ENCODE measurements around the gene ATP13A2. TPM values are rescaled to one million over a fixed set of nuclear protein-coding genes. Genes with fewer than 3 reads are reported as not detected.

The ATP13A2 gene
- total RNA-seq, 4 donors from 2014 or later: 17.9 to 37.0 (median 26.8) TPM

GRCh38 chr1:17045634-17046333 lies 34.1 kb upstream of the ATP13A2 start:
- intact Hi-C loops (cut with DNase I; ENCODE audit: low total_unique reads) (loop anchor here (1.0 kb wide), 1 partner anchor 94 kb away; no protein-coding TSS in a partner anchor), in situ Hi-C loops (cut with MboI; ENCODE audit: low sequenced_read_pairs in 4 of 4) (loop anchor here in 3 of 4 donors (5.0 to 10.0 kb wide), 2 partner anchors 83 to 91 kb away; no protein-coding TSS in a partner anchor)
- Histone ChIP-seq H3K4me1 (peaks cover 9 to 24% of the 10 kb centered on the region in 2 donors), H3K4me3 (peak overlapping the region in 2 of 4 donors; percentile 1 to 12), H3K36me3 (peaks cover 0 to 44% of the 10 kb centered on the region in 2 donors), H3K27me3 (no peaks in the 10 kb centered on the region), H3K27ac (peak overlapping the region; percentile 24 to 62 (median 33)), H3K9me3 (no peaks in the 10 kb centered on the region)
- DNase-seq (no peak), ATAC-seq (peak; percentile 62 to 65)
- TF ChIP-seq CTCF (IDR thresholded peaks at IDR 0.05 in 4 of 5, conservative IDR thresholded peaks at IDR 0.05 in 1 of 5): peak; percentile 54 to 82 (median 67)
- TF ChIP-seq POLR2A (IDR thresholded peaks at IDR 0.05): no peak

GRCh38 chr1:17045150-17045549 lies 33.4 kb upstream of the ATP13A2 start:
- Histone ChIP-seq H3K27ac (peak overlapping the region in 3 of 4 donors; percentile 26 to 62 (median 40)), H3K4me1 (peaks cover 9 to 24% of the 10 kb centered on the region in 2 donors), H3K4me3 (peak overlapping the region in 1 of 4 donors; percentile 1), H3K9me3 (no peaks in the 10 kb centered on the region), H3K27me3 (no peaks in the 10 kb centered on the region), H3K36me3 (peaks cover 0 to 47% of the 10 kb centered on the region in 2 donors)
- in situ Hi-C loops (cut with MboI; ENCODE audit: low sequenced_read_pairs in 4 of 4): loop anchor here in 3 of 4 donors (5.0 to 10.0 kb wide), 2 partner anchors 83 to 90 kb away; no protein-coding TSS in a partner anchor
- TF ChIP-seq CTCF (IDR thresholded peaks at IDR 0.05 in 4 of 5, conservative IDR thresholded peaks at IDR 0.05 in 1 of 5) (no peak), POLR2A (IDR thresholded peaks at IDR 0.05) (no peak)
- intact Hi-C loops (cut with DNase I; ENCODE audit: low total_unique reads): no loop called here
- DNase-seq (no peak), ATAC-seq (no peak)

DNA sequence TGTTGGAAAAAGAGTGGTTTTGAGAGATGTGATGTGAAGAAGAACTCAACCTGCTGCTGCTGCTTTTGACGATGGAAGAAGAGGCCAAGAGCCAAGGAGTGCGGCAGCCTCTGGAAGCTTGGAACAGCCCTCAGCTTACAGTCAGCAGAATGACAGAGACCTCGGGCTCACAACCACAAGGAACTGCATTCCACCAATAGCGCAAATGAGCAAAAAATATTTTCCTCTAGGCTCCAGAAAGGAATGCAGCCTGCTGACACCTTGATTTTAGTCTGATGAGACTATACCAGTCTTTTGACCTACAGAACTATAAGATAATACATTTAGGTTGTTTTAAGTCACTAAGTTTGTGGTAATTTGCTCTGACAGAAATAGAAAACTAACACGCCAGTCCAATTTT lies 31.9 kb upstream of the ATP13A2 start:
- Histone ChIP-seq H3K27me3 (no peaks in the 10 kb centered on the region), H3K36me3 (peaks cover 0 to 48% of the 10 kb centered on the region in 2 donors), H3K4me1 (peaks cover 9 to 24% of the 10 kb centered on the region in 2 donors), H3K9me3 (no peaks in the 10 kb centered on the region), H3K27ac (peak overlapping the region in 1 of 4 donors; percentile 24), H3K4me3 (no peak overlapping the region)
- TF ChIP-seq CTCF (IDR thresholded peaks at IDR 0.05 in 4 of 5, conservative IDR thresholded peaks at IDR 0.05 in 1 of 5) (no peak), POLR2A (IDR thresholded peaks at IDR 0.05) (no peak)
- intact Hi-C loops (cut with DNase I; ENCODE audit: low total_unique reads): loop anchor here (1.0 kb wide), 1 partner anchor 14 kb away; no protein-coding TSS in a partner anchor
- ATAC-seq (no peak), DNase-seq (no peak)
- in situ Hi-C loops (cut with MboI; ENCODE audit: low sequenced_read_pairs in 4 of 4): loop anchor here in 2 of 4 donors (10.0 kb wide), 1 partner anchor 89 kb away; no protein-coding TSS in a partner anchor

DNA sequence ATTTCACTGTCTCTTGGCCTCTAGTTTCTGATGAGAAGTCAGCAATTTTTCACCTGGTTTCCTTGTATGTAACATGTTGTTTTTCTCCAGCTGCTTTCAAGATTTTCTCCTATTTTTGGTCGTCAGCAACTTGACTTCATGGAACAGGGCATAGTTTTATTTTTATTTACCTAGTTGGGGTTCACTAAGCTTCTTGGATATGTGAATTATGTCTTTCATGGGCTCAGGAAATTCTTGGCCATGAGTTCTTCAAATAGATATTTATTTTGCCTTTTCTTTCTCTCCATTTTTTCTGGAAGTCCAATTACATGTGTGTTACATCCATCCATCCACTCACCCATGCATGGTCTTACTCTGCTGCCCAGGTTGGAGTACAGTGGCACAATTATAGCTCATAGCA lies 28.4 kb upstream of the ATP13A2 start:
- Histone ChIP-seq H3K9me3 (no peaks in the 10 kb centered on the region), H3K4me1 (peaks cover 0 to 7% of the 10 kb centered on the region in 2 donors), H3K36me3 (peaks cover 0 to 57% of the 10 kb centered on the region in 2 donors), H3K4me3 (no peak overlapping the region), H3K27ac (no peak overlapping the region), H3K27me3 (no peaks in the 10 kb centered on the region)
- DNase-seq (no peak), ATAC-seq (no peak)
- no peak for TF ChIP-seq CTCF (IDR thresholded peaks at IDR 0.05 in 4 of 5, conservative IDR thresholded peaks at IDR 0.05 in 1 of 5)
- no peak for TF ChIP-seq POLR2A (IDR thresholded peaks at IDR 0.05)
- in situ Hi-C loops (cut with MboI; ENCODE audit: low sequenced_read_pairs in 4 of 4): loop anchor here in 2 of 4 donors (10.0 kb wide), 1 partner anchor 85 kb away; no protein-coding TSS in a partner anchor
- intact Hi-C loops (cut with DNase I; ENCODE audit: low total_unique reads): no loop called here
